A549 (cell line): Measurements from ENCODE around the gene TCEAL5. TPM values are rescaled to one million over a fixed set of nuclear protein-coding genes. Genes with fewer than 3 reads are reported as not detected.

ENCODE experiments used
- ATAC-seq, 2 experiments: fragments of 200-7000 bp in 1 of 2; fragments of >200 bp in 1 of 2; cut with Nextera tagmentation in 1 of 2; cut with Tn5 transposase in 1 of 2; 3 replicates each; pipeline versions ENCODE4 v1.8.0 to v1.9.1; 2018 to 2020; ENCODE audit warnings: mild to moderate bottlenecking in 1 of 2, moderate library complexity in 1 of 2
- CTCF ChIA-PET: fragments of 300-600 bp; sonication (Branson Sonifier 250); formaldehyde crosslinking; extraction: SDS; loops from one replicate; lab custom pipeline; 2021; ENCODE audit warnings: antibody characterized with exemption, inconsistent platforms; lab: Yijun Ruan, JAX
- POLR2A ChIA-PET: fragments of 350-600 bp; formaldehyde crosslinking; extraction: SDS; loops from one replicate; lab custom pipeline; 2021; ENCODE audit warnings: antibody characterized with exemption, inconsistent platforms; lab: Yijun Ruan, JAX
- DNase-seq, 2 experiments: peaks; one replicate each; pipeline versions ENCODE4 v3.0.0 to v3.0.0-alpha.2; 2011 to 2016; ENCODE audit warnings: low read depth in 1 of 2, low spot score in 1 of 2
- FAIRE-seq: peaks from 2 replicates; lab custom pipeline; 2011; peaks lifted over from hg19 to GRCh38; lab: Jason Lieb, UNC
- H3K27ac ChIP-seq, 2 experiments: fragments of >200 bp; sonication (Bioruptor Twin); formaldehyde crosslinking; 3 replicates each; pipeline ENCODE4 v1.5.1; 2016 to 2017
- H3K4me1 ChIP-seq: fragments of >200 bp; sonication (Bioruptor Twin); formaldehyde crosslinking; 3 replicates; pipeline ENCODE4 v1.6.1; 2016
- H3K4me2 ChIP-seq: fragments of >200 bp; sonication (Bioruptor Twin); formaldehyde crosslinking; 3 replicates; pipeline ENCODE4 v1.6.1; 2016
- H3K4me3 ChIP-seq: fragments of >200 bp; sonication (Bioruptor Twin); formaldehyde crosslinking; 3 replicates; pipeline ENCODE4 v1.5.1; 2016
- H3K9me3 ChIP-seq: fragments of >200 bp; sonication (Bioruptor Twin); formaldehyde crosslinking; 3 replicates; pipeline ENCODE4 v1.6.1; 2016
- EHF ChIP-seq: fragments of 250-450 bp; sonication (Bioruptor Pico); IDR thresholded peaks from 2 replicates; pipeline ENCODE4 v1.5.0; 2020; ENCODE audit warnings: mild to moderate bottlenecking
- EHMT2 ChIP-seq: fragments of 200-600 bp; sonication (generic); IDR thresholded peaks from 2 replicates; pipeline ENCODE4 v1.6.1; 2016; ENCODE audit warnings: antibody characterized with exemption, low read depth, mild to moderate bottlenecking, moderate library complexity
- EP300 ChIP-seq, 2 experiments: fragments of >200 bp; sonication (Bioruptor Twin); formaldehyde crosslinking; IDR thresholded peaks; 2 replicates in 1 of 2; 3 replicates in 1 of 2; pipeline ENCODE4 v1.6.1; 2016 to 2017
- HDAC2 ChIP-seq: fragments of 200-600 bp; sonication (generic); IDR thresholded peaks from 2 replicates; pipeline ENCODE4 v1.6.1; 2016
- HEYL ChIP-seq: fragments of 250-450 bp; sonication (Bioruptor Pico); IDR thresholded peaks from 2 replicates; pipeline ENCODE4 v1.8.0; 2021; ENCODE audit warnings: mild to moderate bottlenecking, moderate library complexity
- HOXA7 ChIP-seq: fragments of 250-450 bp; sonication (Bioruptor Pico); IDR thresholded peaks from 2 replicates; pipeline ENCODE4 v1.5.0; 2020; ENCODE audit warnings: mild to moderate bottlenecking, moderate library complexity
- JUN ChIP-seq, 2 experiments: fragments of >200 bp; sonication (Bioruptor Twin); formaldehyde crosslinking; IDR thresholded peaks; 2 replicates in 1 of 2; 3 replicates in 1 of 2; pipeline ENCODE4 v1.6.1; 2016 to 2017
- KDM1A ChIP-seq: fragments of 200-600 bp; sonication (generic); IDR thresholded peaks from 2 replicates; pipeline ENCODE4 v1.6.1; 2016; ENCODE audit warnings: low read depth, mild to moderate bottlenecking
- MYC ChIP-seq: IDR thresholded peaks from 2 replicates; pipeline ENCODE4 v1.6.1; 2012; ENCODE audit warnings: mild to moderate bottlenecking, inconsistent platforms, low read length, improper control_type of control experiment, borderline replicate concordance
- NFE2L2 ChIP-seq: fragments of 150-350 bp; conservative IDR thresholded peaks from 2 replicates; pipeline ENCODE4 v1.6.1; 2014; ENCODE audit warnings: low read length
- NPAS2 ChIP-seq: fragments of 250-450 bp; sonication (Bioruptor Pico); IDR thresholded peaks from 2 replicates; pipeline ENCODE4 v1.8.0; 2022; ENCODE audit warnings: mild to moderate bottlenecking, moderate library complexity, borderline replicate concordance
- RCOR1 ChIP-seq: fragments of 150-350 bp; IDR thresholded peaks from 2 replicates; pipeline ENCODE4 v1.6.1; 2014; ENCODE audit warnings: antibody characterized with exemption, low read length, low read depth
- RNF2 ChIP-seq: fragments of 200-600 bp; sonication (generic); IDR thresholded peaks from 2 replicates; pipeline ENCODE4 v1.6.1; 2016; ENCODE audit warnings: low read depth, mild to moderate bottlenecking, antibody characterized with exemption, moderate library complexity, borderline replicate concordance
- SMC3 ChIP-seq: fragments of >200 bp; sonication (Bioruptor Twin); formaldehyde crosslinking; IDR thresholded peaks from 3 replicates; pipeline ENCODE4 v1.6.1; 2018; ENCODE audit warnings: inconsistent platforms
- SREBF2 ChIP-seq: fragments of 450-650 bp; IDR thresholded peaks from 2 replicates; pipeline ENCODE4 v1.6.1; 2014; ENCODE audit warnings: mild to moderate bottlenecking, moderate library complexity
- TFCP2L1 ChIP-seq: fragments of 250-450 bp; sonication (Bioruptor Pico); IDR thresholded peaks from 2 replicates; pipeline ENCODE4 v1.5.0; 2021; ENCODE audit warnings: mild to moderate bottlenecking
- TP53 ChIP-seq: fragments of 250-450 bp; sonication (Bioruptor Pico); IDR thresholded peaks from 2 replicates; pipeline ENCODE4 v1.5.0; 2021; ENCODE audit warnings: mild to moderate bottlenecking, moderate library complexity
- ZNF302 ChIP-seq: fragments of 250-450 bp; sonication (Bioruptor Pico); IDR thresholded peaks from 2 replicates; pipeline ENCODE4 v1.9.0; 2021; ENCODE audit warnings: inconsistent platforms, mild to moderate bottlenecking, moderate library complexity
- WGBS: methylation state at CpG from one replicate; pipeline ENCODE4 v1.1.6; 2017; ENCODE audit errors: missing lambda C conversion rate; 5-methylcytosine and 5-hydroxymethylcytosine counted together
- polyA plus RNA-seq, 4 experiments: library from polyadenylated mRNA; depleted of rRNA in 3 of 4; stranded (reverse); fragments of >200 nt; fragmentation: RNase III in 1 of 4; extraction: RNeasy Plus Mini Kit Qiagen cat#74134 plus additional on column Dnase treatment in 1 of 4; gene quantifications; 2 replicates in 3 of 4; 3 replicates in 1 of 4; pipeline ENCODE4 v1.2.3, GENCODE V29; 2011 to 2017
- TF ChIP-seq, protein P1 (sequence below): fragments of >200 bp; sonication (Bioruptor Twin); formaldehyde crosslinking; IDR thresholded peaks from 2 replicates; pipeline ENCODE4 v1.6.1; 2016
- TF ChIP-seq, protein P2 (sequence below): fragments of >200 bp; sonication (Bioruptor Twin); formaldehyde crosslinking; IDR thresholded peaks from 3 replicates; pipeline ENCODE4 v1.6.1; 2016
- TF ChIP-seq, protein P3 (sequence below): IDR thresholded peaks from 2 replicates; pipeline ENCODE4 v1.6.1; 2012
- TF ChIP-seq, protein P4 (sequence below): fragments of 200-600 bp; sonication (generic); IDR thresholded peaks from 2 replicates; pipeline ENCODE4 v1.6.1; 2016; ENCODE audit warnings: antibody characterized with exemption, mild to moderate bottlenecking, moderate library complexity

Gene TCEAL5
- polyA plus RNA-seq, 2 of the 4 experiments (the other 2 are of a cell fraction): not detected

DNA sequence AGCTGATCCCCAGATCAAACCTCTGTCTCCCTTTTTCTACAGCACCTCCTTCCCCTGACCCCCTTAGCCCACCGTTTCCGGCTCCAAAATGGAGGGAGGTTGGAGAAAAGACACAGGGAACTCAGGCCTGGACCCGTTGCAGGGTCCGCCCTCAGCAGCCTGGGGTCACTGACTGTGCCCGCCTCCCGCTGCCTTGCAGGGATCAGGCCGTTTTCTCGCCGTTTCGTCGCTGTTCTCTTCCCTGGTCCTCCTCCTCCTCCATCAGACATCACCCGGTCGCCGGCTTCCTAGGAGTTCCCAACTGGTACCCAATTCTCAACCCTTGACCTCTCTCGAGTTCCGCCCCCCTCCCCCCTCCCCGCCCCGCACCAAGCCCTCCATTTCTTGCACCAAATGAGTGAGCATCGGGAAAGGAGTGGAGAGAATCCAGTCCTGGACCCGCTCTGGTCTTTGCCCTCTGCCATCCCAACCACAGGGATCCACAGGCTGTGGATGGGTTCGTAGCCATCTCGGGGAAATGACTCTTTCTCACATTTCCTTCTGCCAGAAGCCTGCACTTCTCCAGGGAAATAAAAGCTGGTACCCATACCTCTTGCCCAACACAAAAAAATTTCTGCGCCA lies 493 bp downstream of the TCEAL5 start:
- H3K4me1 ChIP-seq: no peaks in the 10 kb centered on the region
- POLR2A ChIA-PET: no interaction called here
- CTCF ChIA-PET: interaction anchor here (1.5 to 1.6 kb wide), 2 partner anchors 9 to 67 kb away, joined by 3 to 4 read pairs; no protein-coding TSS in a partner anchor
- no peak overlapping the region for H3K27ac ChIP-seq
- DNase-seq (no peak), FAIRE-seq (no peak), ATAC-seq (no peak)
- H3K4me3 ChIP-seq: no peak overlapping the region
- H3K4me2 ChIP-seq: peak overlapping the region; percentile 36; the same call in 1 of the 3 replicates
- WGBS: 23% methylated on average over 18 of the region's 23 CpGs
- TF ChIP-seq HDAC2 (no peak), NFE2L2 (no peak), HOXA7 (no peak), JUN (IDR thresholded peaks at IDR 0.05) (no peak), EHMT2 (no peak), KDM1A (no peak)
- no peaks in the 10 kb centered on the region for H3K9me3 ChIP-seq

DNA sequence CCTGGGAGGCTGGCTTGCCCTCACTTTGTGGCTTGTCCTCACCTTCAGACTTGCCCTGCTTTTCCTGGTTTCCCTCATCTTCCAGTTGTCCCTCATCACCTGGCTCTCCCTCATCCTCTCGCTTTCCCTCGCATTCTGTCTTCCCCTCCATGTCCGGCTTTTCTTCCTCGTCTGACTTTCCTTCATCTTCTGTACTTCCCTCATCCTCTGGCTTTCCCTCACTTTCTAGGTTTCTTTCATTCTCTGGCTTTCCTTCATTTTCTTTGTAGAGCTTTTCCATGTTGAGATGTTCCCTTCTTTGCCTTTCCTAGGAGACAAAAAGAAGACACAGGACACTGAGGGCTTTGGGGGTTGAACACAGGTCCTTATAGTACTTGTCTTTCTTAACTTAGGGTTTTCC lies 2.3 kb downstream of the TCEAL5 start:
- ChIA-PET CTCF (no interaction called here), POLR2A (no interaction called here)
- no peak overlapping the region for H3K27ac ChIP-seq
- 84% methylated on average over 4 of the region's 4 CpGs for WGBS
- no peak overlapping the region for H3K4me3 ChIP-seq
- DNase-seq (no peak), ATAC-seq (no peak), FAIRE-seq (peak; percentile 28)
- H3K9me3 ChIP-seq: no peaks in the 10 kb centered on the region
- no peak overlapping the region for H3K4me2 ChIP-seq
- H3K4me1 ChIP-seq: no peaks in the 10 kb centered on the region
- TF ChIP-seq, protein P1, sequence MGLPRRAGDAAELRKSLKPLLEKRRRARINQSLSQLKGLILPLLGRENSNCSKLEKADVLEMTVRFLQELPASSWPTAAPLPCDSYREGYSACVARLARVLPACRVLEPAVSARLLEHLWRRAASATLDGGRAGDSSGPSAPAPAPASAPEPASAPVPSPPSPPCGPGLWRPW: no peak
- TF ChIP-seq MYC (no peak), EHF (CRISPR knock-in tag) (no peak), HEYL (CRISPR knock-in tag) (no peak), TP53 (CRISPR knock-in tag) (no peak), NPAS2 (no peak), RCOR1 (no peak), ZNF302 (CRISPR knock-in tag) (no peak), SMC3 (no peak), NFE2L2 (no peak), RNF2 (no peak), HDAC2 (no peak), KDM1A (no peak), SREBF2 (no peak), EHMT2 (no peak), TFCP2L1 (CRISPR knock-in tag) (no peak), EP300 (IDR thresholded peaks at IDR 0.05) (no peak)
- TF ChIP-seq, protein P2, sequence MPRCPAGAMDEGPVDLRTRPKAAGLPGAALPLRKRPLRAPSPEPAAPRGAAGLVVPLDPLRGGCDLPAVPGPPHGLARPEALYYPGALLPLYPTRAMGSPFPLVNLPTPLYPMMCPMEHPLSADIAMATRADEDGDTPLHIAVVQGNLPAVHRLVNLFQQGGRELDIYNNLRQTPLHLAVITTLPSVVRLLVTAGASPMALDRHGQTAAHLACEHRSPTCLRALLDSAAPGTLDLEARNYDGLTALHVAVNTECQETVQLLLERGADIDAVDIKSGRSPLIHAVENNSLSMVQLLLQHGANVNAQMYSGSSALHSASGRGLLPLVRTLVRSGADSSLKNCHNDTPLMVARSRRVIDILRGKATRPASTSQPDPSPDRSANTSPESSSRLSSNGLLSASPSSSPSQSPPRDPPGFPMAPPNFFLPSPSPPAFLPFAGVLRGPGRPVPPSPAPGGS: no peak
- TF ChIP-seq, protein P3, sequence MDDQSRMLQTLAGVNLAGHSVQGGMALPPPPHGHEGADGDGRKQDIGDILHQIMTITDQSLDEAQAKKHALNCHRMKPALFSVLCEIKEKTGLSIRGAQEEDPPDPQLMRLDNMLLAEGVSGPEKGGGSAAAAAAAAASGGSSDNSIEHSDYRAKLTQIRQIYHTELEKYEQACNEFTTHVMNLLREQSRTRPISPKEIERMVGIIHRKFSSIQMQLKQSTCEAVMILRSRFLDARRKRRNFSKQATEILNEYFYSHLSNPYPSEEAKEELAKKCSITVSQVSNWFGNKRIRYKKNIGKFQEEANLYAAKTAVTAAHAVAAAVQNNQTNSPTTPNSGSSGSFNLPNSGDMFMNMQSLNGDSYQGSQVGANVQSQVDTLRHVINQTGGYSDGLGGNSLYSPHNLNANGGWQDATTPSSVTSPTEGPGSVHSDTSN: no peak
- TF ChIP-seq, protein P4, sequence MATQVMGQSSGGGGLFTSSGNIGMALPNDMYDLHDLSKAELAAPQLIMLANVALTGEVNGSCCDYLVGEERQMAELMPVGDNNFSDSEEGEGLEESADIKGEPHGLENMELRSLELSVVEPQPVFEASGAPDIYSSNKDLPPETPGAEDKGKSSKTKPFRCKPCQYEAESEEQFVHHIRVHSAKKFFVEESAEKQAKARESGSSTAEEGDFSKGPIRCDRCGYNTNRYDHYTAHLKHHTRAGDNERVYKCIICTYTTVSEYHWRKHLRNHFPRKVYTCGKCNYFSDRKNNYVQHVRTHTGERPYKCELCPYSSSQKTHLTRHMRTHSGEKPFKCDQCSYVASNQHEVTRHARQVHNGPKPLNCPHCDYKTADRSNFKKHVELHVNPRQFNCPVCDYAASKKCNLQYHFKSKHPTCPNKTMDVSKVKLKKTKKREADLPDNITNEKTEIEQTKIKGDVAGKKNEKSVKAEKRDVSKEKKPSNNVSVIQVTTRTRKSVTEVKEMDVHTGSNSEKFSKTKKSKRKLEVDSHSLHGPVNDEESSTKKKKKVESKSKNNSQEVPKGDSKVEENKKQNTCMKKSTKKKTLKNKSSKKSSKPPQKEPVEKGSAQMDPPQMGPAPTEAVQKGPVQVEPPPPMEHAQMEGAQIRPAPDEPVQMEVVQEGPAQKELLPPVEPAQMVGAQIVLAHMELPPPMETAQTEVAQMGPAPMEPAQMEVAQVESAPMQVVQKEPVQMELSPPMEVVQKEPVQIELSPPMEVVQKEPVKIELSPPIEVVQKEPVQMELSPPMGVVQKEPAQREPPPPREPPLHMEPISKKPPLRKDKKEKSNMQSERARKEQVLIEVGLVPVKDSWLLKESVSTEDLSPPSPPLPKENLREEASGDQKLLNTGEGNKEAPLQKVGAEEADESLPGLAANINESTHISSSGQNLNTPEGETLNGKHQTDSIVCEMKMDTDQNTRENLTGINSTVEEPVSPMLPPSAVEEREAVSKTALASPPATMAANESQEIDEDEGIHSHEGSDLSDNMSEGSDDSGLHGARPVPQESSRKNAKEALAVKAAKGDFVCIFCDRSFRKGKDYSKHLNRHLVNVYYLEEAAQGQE: no peak
